WI38 (cell line): ENCODE measurements around the gene FRMD4A.

Experiments used
- H3K4me3 ChIP-seq: 2 replicates; pipeline ENCODE4 v1.5.1; 2011; ENCODE audit warnings: low read depth, mild to moderate bottlenecking, control low read depth, low read length
- CTCF ChIP-seq: IDR thresholded peaks from 2 replicates; pipeline ENCODE4 v1.5.1; 2012; ENCODE audit warnings: low read depth, mild to moderate bottlenecking, control low read depth, low read length

Gene FRMD4A

GRCh38 chr10:14024329-14025202, 306.2 kb downstream of the FRMD4A start:
- no peak overlapping the region for H3K4me3 ChIP-seq
- TF ChIP-seq CTCF, result no peak

GRCh38 chr10:14023673-14024328, 306.9 kb downstream of the FRMD4A start:
- no peak overlapping the region for H3K4me3 ChIP-seq
- no peak for TF ChIP-seq CTCF

- TF ChIP-seq CTCF, result no peak
- no peak overlapping the region for H3K4me3 ChIP-seq
Observed at GRCh38 chr10:14022954-14023672, 307.6 kb downstream of the FRMD4A start.

GRCh38 chr10:14022052-14022451, 308.7 kb downstream of the FRMD4A start:
- TF ChIP-seq CTCF, result no peak

GRCh38 chr10:14020037-14020664, 310.6 kb downstream of the FRMD4A start:
- no peak for TF ChIP-seq CTCF
- no peak overlapping the region for H3K4me3 ChIP-seq

More at GRCh38 chr10:14022052-14022451, 308.7 kb downstream of the FRMD4A start:
- no peak overlapping the region for H3K4me3 ChIP-seq

- no peak for TF ChIP-seq CTCF
- no peak overlapping the region for H3K4me3 ChIP-seq
Observed at GRCh38 chr10:14017467-14017866, 313.3 kb downstream of the FRMD4A start.
